GM19397 (cell line): Measurements from ENCODE around the gene POLQ.
"Not testable (repeated sequence)": the region's sequence is repeated elsewhere in the genome, so short reads cannot be mapped to it uniquely, and the experiment has no call there.

Experiments
- ATAC-seq: cut with Tn5 transposase; IDR thresholded peaks from one replicate; pipeline ENCODE4 v1.9.1; 2021; ENCODE audit warnings: mild to moderate bottlenecking, moderate library complexity; ENCODE audit not compliant: unreplicated experiment

Gene POLQ

DNA sequence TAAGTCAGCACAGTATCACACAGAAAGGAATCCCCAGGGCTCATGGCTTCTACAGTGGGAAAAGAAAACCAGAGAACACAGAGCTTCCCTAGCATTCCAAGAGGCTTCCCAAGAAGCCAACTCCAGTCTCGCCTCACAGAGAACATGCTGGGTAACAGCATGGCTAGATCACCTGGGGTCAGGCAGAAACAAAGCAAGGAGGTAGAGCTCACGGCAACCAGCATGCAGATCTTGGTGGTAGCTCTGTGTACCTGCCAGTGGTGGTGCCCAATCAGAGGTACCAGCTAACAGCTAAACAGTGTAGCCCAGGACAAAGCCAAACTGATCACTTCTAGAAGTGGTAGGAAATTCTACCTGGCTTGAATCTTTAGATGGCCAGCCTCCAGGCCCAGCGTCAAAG lies 31.3 kb downstream of the POLQ start:
- ATAC-seq, result no peak

DNA sequence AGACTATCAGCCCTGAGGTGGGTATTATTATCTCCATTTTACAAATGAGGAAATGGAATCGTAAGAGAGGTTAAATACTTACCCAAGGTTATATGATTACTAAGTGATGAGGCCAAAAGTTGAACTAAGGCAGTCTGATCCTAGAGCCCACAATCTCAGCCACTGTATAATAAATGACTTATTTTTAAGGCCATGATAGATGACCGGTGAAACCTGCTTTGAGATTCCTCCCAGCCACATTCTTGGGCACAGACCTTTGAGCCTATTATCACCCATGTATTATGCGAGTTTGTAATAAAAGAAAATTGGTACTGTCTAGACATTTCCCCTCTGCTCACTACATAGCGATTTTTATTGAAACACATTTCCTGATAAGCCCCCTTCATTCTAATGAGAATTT lies 37.4 kb downstream of the POLQ start:
- ATAC-seq, result no peak

DNA sequence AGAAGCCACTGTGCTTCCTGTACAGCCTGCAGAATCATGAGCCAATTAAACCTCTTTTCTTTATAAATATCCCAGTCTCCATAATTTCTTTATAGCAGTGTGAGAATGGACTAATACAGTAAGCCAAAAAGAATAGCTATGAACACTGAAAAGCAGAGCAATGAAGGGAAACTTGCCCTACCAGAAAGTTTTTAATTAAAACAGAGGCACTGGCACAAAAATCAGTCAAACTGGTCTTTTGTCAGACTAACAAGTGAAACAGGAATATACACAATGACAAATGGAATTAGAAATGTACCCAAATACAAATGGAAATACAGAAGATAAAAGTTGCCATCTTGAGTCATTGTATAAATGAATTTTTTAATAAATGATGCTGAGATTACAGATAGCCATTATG lies 40.5 kb downstream of the POLQ start:
- no peak for ATAC-seq

DNA sequence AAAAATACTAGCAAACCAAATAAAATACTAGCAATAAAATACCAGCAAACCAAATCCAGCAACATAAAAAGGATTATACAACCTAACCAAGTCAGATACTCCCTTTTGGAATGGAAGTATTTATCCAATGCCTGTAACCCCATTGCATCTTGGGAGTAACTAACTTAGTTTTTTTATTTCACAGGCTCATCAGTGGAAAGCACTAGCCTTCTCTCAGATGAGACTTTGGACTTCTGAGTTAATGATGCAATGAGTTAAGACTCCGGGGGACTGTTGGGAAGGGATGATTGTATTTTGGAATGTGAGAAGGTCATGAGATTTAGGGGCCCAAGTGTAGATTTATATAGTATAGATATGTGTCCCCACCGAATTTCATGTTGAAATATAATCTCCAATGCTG lies 41.2 kb downstream of the POLQ start:
- no peak for ATAC-seq

DNA sequence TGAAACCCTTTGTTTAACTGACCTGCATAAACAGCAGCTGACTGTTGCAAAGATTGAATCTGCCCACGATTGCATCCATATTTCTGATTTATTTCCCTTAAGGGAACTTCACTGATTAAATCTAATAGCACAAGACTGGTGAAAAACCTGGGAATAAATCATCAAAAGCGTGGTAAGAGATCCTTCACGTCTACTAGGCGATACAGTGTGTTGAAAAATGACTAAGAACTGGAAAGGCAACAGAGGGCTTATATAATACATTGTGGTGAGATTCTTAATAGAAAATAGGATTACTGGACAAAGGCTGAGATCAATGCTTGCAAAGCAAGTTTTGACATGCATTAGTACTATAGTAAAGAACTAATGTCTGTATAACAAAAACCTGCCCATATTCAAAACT lies 49.0 kb downstream of the POLQ start:
- ATAC-seq, result no peak

DNA sequence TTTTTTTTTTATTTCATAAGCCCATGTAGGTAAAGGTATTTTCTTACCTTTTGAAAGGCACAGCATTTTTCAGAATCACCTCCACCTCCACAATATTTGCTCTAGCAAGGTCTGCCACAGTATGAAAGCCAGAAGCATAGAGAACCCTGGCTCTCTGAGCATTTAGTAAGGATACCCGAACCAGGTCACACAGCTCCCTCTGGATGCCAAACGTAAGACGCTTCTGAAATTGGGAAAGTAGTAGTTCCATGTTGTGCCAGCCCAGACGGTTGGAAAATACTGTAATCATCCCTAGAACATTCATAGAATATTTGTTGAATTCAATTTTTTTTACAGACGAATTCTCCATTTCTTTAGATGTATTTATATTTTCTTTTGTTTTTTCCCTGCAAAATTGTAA lies 52.4 kb downstream of the POLQ start:
- no peak for ATAC-seq

DNA sequence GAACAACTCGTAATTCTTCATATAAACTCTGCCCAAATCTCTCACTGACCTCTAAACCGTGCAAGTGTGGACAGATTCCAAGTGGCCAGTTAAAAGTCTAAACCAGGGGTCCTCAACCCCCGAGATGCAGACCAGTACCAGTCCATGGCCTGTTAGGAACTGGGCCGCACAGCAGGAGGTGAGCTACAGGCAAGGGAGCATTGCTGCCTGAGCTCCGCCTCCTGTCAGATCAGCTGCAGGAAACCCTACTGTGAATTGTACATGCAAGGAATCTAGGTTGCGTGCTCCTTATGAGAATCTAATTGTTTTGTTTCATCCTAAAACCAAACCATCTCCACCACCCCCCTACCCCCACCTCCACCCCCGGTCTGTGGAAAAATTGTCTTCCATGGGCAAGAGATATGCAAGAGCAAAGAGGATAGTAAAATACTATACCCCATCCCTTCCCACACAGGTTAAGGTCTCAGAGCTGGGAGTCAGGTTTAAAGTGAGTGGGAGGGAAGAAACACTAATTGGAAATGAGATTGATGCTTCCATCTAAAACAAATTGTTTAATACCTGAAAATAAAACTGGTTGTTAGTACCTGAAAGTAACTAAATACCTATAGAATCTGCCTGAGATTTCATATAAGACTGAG lies 54.0 kb downstream of the POLQ start:
- no peak for ATAC-seq

DNA sequence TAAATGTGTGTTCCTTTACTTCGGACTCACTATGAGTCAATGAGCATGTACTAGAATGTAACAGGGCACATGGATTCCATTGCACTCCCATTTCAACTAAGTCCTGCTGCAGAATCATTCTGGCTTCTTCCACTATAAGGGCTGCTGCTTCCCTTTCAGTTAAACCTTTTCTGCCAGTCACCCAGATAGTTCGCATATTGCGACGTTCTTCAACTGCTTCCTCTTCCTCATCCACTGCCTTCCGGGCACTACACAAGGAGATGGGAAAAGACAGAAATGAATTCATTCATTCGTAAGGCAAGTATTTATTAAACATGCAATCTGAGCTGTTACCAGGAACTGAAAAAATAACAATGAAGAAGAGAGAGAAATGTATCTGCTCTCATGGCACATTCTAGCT lies 55.6 kb downstream of the POLQ start:
- ATAC-seq, result no peak

DNA sequence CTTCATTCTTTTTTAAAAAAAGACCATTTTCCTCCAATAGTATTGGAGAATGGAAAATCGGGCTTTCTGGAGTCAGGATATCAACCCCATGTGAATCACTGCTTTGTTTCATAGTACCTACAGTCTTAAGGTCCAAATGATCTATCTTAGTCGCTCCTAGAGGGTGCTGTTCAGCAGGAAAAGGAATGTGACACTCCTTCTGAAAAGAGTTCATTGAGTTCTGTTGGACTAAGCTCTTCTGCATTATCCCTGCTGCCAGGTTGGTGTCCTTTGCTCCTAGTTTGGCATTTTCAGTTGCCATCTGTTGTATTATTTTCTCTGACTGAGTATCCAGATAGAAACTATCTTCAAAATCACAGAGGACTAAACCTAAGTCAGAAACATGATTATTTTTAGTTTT lies 57.2 kb downstream of the POLQ start:
- no peak for ATAC-seq

DNA sequence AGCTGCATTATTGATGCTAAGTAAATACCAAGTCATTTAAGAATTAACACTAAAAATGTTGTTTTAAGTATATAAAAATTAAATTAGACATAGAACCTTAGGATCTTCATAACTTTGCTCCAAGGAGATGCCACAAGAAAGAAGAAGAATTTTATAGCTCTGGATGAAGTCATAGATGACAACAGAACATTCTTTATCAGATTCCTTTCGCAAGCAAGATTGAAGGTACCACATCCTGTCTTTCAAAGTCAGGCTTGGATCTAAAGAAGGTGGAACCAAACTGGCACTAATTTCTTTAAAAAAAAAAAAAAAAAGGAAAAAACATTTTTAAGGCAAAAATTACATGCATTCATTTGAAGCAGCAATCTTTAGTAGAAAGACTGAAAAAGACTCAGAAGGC lies 62.5 kb downstream of the POLQ start:
- ATAC-seq, result no peak

DNA sequence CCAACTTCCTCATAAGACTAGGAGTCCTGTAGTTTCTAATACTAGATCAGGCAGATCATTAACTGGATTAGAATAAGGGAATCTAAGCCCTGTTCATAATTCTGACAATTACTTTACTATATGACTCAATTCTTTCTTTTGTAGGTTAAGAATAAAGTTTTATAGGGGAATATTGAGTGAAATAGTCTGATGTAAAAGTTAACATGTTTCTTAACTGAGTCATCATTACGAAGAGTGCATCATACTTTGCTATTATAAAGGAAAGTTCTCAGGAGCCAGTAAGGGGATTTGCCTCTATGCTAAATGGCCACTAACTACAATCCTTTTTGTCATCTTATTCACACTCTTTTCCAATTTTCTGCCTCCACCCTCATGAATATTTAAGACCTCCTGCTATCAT lies 63.1 kb downstream of the POLQ start:
- no peak for ATAC-seq

DNA sequence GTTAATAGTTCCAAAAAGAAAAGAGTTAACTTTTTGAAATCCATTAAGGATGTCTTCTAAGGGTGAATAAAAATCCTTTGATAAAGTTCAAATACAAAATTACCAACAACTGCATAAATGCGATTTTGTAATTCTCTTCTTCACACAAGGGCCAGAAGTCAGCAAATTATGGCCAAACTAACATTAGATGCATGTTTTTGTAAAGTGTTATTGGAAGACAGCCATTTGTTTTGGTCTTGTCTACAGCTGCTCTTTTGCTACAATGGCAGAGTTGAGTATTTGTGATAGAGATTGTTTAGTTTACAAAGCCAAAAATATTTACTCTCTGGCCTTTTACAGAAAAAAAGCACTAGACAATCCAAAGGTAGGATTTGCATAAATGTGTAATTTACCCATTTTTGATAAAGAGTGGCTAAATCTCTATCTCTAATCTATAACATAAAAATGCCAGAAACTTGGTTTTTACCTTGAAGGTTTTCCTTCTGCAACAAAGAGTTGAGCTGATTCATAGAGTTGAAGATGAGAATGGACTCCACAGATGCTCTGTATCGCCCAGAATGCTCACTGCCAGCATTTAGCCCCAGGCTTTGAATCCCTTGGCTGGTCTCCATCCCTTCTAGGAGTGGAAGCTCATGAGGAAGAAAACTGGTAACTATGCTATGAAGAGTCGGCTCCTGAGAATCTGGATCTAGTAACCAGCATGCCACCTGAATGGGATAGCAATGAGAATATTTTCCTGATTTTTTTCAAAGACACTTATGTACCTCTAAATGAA lies 64.5 kb downstream of the POLQ start:
- ATAC-seq, result no peak

DNA sequence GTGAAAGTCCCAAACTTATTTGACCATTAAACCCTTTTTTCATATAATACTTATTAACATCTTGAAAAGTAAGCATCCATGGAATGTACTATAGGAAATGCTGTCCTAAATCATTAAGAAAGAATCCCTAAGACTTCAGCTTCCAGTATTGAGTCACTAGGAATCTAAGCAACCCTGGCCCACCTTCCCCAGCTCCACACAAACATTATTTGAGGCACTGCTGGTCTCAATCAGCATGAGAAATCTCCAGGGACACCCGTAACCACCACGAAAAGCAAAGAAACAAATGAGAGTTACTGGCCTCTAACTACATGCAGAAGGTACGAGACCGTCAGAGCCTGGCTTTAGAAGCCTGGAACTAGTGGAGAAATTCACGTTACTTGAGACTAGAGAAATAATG lies 68.2 kb downstream of the POLQ start:
- ATAC-seq, result no peak

DNA sequence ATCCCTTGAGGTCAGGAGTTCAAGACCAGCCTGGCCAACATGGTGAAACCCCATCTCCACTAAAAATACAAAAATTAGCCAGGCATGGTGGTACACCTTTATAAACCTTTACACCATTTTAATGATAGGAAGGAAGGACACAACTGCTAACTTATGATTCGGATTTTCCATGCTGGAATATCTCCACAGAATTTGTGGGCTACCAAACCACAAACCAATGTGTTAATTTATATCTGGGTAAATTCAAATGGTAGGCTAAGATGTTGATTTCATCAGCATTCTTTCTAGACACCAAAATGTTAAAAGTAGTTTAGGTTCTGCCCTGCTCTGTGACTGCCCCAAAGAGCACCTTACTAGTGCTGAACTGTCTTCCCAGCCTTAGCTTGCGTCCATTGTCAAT lies 72.8 kb downstream of the POLQ start:
- ATAC-seq, result no peak

DNA sequence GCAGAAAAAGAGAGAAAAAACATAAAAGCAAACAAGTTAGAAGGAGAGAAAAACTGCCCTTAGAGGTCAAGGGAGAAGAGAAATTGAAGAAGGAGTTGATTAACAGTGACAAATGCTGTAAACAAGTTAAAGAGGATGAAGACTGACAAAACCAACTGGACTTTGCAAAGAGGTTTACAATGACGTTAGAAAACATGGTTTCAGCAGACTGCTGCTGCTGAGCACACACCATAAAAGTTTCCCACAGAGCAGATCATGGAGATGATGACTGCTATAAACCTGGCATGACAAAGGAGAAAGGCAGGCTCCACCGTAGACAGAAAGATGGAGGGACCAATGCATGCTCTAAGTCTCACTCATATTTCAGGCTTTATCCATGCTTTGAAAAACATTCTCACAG lies 78.7 kb downstream of the POLQ start:
- no peak for ATAC-seq

DNA sequence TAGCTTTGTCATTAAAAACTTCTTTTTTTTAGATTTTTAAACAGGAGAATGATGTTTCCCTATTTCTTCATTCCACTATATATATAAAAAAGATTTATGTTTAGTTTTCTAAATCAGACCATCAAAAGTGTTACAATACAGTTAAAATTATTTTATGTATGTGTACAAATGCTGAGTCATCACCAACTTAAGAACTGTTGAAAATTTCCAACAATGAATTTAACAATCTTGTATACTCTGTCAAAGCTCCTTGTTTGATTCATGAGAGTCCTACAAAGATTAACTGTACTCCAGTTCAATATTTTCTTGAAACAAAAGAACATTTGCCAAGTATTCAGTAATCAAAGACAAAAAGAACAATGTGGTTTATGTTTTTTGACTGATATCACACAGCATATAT lies 82.0 kb downstream of the POLQ start:
- ATAC-seq, result no peak

DNA sequence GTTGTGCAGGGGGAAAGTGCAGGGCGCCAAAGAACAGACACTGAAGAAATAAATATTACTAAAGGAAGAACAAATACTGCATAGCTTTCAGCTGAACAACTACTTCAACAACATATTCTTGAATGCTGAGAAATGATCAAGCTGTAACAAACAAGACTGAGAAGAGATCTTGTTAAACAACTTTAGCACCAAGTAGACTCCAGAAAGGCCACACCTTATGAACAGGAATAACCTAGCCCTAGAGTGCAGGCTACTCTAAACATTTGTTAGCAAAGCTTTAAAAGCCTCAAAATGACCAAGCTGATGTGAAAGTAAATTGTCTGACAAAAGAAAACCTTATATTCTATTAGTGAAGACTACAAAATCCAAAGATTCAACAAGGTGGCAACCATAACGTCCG lies 83.2 kb downstream of the POLQ start:
- no peak for ATAC-seq

DNA sequence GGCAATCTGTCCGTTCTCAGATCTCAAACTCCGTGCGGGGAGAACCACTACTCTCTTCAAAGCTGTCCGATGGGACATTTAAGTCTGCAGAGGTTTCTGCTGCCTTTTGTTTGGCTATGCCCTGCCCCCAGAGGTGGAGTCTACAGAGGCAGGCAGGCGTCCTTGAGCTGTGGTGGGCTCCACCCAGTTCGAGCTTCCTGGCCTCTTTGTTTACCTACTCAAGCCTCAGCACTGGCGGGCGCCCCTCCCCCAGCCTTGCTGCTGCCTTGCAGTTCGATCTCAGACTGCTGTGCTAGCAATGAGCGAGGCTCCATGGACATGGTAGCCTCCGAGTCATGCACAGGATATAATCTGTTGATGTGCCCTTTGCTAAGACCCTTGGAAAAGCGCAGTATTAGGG lies 94.0 kb downstream of the POLQ start:
- ATAC-seq, result not testable (repeated sequence)

DNA sequence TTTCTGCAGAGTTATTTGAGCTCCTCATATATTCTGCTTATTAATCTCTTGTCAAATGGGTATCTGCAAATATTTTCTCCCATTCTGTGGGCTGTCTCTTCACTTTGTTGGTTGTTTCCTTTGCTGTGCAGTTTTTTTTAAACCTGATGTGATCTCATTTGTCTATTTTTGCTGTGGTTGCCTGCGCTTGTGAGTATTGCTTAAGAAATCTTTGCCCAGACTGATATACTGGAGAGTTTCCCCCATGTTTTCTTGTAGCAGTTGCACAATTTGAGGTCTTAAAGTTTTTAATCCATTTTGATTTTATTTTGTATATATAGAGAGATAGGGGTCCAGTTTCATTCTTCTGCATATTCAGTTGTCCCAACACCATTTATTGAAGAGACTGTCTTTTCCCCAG lies 102.3 kb downstream of the POLQ start:
- no peak for ATAC-seq

DNA sequence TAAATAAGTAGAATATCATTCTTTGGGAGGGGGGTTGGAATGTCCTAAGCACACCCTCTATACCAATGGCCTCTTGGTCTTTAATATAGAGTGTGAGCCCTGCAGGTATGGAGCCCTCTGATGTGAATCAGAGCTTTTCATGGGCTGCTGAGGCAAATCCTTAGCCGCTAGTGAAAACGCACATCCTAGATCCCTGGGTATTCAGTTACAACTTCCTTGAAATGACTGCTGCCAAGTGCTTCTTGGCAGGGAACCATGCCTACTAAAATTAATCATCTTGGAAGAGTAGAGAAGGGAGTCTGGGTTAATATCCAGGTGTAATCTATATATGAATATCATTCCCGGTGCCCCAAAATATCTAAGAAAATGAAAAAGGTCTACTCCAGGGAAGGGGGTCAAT lies 109.1 kb downstream of the POLQ start:
- no peak for ATAC-seq

DNA sequence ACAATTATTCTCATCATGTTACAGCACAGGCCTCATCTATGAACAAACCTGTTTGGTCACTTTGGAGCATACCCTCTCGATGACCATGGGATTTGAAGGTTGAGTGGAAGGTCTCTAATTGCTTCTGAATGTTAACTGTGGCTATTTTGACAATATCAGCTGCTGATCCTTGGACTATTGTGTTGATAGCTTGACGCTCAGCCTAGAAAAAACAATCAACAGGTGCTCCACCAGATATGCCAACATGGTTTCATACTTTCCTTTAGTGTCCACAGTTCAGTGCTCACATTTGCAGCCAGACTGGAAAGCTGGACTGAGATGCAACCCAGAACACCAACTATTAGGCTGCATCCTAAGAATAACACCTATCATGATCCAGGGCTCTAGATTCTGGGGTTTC lies 109.7 kb downstream of the POLQ start:
- ATAC-seq, result no peak

DNA sequence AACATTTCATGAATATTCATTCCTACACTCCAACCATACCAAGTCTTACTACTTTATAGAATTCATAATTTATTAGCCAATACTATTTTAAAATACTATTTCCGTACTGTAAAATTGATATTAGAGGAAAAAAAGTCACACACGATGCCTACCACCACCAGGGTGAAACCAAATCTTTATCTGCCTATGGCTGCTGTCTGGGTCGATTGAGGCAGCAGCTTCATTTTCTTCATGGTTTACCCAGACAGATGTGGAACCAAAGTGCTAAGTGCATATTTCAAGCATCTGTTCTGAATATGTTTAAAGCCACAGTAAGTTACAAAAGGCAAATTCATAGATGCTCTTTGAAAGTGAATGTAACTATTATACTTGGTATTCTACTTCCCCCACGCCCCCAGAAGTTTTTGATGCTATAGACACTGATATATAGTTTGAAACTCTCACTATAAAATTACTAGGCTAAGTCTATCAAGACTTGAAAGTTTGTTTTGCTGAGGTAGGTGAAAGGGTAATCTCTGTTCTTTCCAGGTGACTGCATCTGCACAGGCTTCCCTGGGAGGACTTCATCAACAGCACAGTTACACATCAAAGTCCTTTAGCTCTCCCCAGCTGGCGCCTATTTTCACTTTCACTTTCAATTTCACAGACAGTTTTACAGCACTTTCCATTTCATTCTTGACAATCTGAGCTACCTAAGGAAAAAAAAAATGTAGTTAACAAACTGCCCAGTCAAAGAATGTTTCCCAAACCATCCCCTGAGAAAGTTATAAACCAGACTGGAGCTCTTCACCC lies 113.9 kb downstream of the POLQ start:
- ATAC-seq, result peak; percentile 89
